K562 (cell line): ENCODE measurements around the gene ZNF33A. TPM values are rescaled to one million over a fixed set of nuclear protein-coding genes. Genes with fewer than 3 reads are reported as not detected.

ENCODE experiments used
- ATF2 ChIP-seq: sonication (generic); formaldehyde crosslinking; IDR thresholded peaks from 2 replicates; pipeline ENCODE4 v1.8.1; 2022; ENCODE audit warnings: missing genetic modification reagents
- CUX1 ChIP-seq: fragments of 200-800 bp; sonication (Bioruptor generic); IDR thresholded peaks from 2 replicates; pipeline ENCODE4 v1.6.1; 2016; ENCODE audit warnings: missing genetic modification characterization, missing compliant biosample characterization
- GATA2 ChIP-seq: sonication (generic); formaldehyde crosslinking; IDR thresholded peaks from 2 replicates; pipeline ENCODE4 v1.4.0; 2020; ENCODE audit warnings: mild to moderate bottlenecking, missing genetic modification reagents
- HNRNPH1 ChIP-seq: fragments of 200-400 bp; formaldehyde crosslinking; optimal IDR thresholded peaks from 2 replicates; pipeline ENCODE3; 2017; ENCODE audit warnings: low read depth, mild to moderate bottlenecking, low read length, moderate library complexity
- MEF2D ChIP-seq: conservative IDR thresholded peaks from 2 replicates; pipeline ENCODE4 v1.6.1; 2016; ENCODE audit warnings: low read depth, missing genetic modification characterization, missing compliant biosample characterization
- NCOA1 ChIP-seq: fragments of 450-650 bp; IDR thresholded peaks from 2 replicates; pipeline ENCODE4 v1.6.1; 2016; ENCODE audit warnings: low read depth
- NELFE ChIP-seq: IDR thresholded peaks from 2 replicates; pipeline ENCODE4 v1.6.1; 2011; ENCODE audit warnings: mild to moderate bottlenecking; ENCODE audit not compliant: insufficient read depth, insufficient read length
- NFYB ChIP-seq: IDR thresholded peaks from 2 replicates; pipeline ENCODE4 v1.6.1; 2011; ENCODE audit warnings: mild to moderate bottlenecking, moderate library complexity; ENCODE audit not compliant: insufficient read length; ENCODE audit errors: extremely low read depth
- NR4A1 ChIP-seq, 2 experiments: fragments of 250-450 bp in 1 of 2; fragments of 450-650 bp in 1 of 2; sonication (Bioruptor Pico) in 1 of 2; IDR thresholded peaks; 2 replicates each; pipeline versions ENCODE4 v1.4.0 to v1.6.1; 2016 to 2020; ENCODE audit warnings: mild to moderate bottlenecking in 2 of 2, missing compliant biosample characterization in 1 of 2, missing genetic modification characterization in 1 of 2, moderate library complexity in 1 of 2
- RHOXF2B ChIP-seq: fragments of 250-450 bp; sonication (Bioruptor Pico); conservative IDR thresholded peaks from 2 replicates; pipeline ENCODE4 v1.5.1; 2021
- TAF15 ChIP-seq: fragments of 200-400 bp; formaldehyde crosslinking; IDR thresholded peaks from 2 replicates; pipeline ENCODE4 v1.6.1; 2017; ENCODE audit warnings: mild to moderate bottlenecking, low read depth, low read length, moderate library complexity
- TGIF2 ChIP-seq: sonication (generic); formaldehyde crosslinking; IDR thresholded peaks from 2 replicates; pipeline ENCODE4 v1.8.1; 2022; ENCODE audit warnings: mild to moderate bottlenecking, missing genetic modification reagents, moderate library complexity
- UBTF ChIP-seq, 2 experiments: IDR thresholded peaks; 2 replicates each; pipeline ENCODE4 v1.6.1; 2012; ENCODE audit warnings: improper control_type of control experiment in 2 of 2, low read depth in 2 of 2, low read length in 2 of 2, borderline replicate concordance in 1 of 2
- YY1 ChIP-seq, 3 experiments: IDR thresholded peaks; 2 replicates each; pipeline ENCODE4 v1.6.1; 2011; ENCODE audit warnings: low read length in 2 of 3, mild to moderate bottlenecking in 2 of 3, moderate library complexity in 2 of 3, borderline replicate concordance in 1 of 3, control low read depth in 1 of 3, low read depth in 1 of 3; ENCODE audit not compliant: insufficient read depth in 3 of 3, insufficient replicate concordance in 2 of 3, control insufficient read depth in 1 of 3, insufficient read length in 1 of 3; ENCODE audit errors: extremely low read depth in 1 of 3
- ZNF143 ChIP-seq: sonication (generic); formaldehyde crosslinking; IDR thresholded peaks from 2 replicates; pipeline ENCODE4 v1.9.0; 2022; ENCODE audit warnings: mild to moderate bottlenecking, missing genetic modification reagents
- ZNF263 ChIP-seq: sonication (generic); formaldehyde crosslinking; IDR thresholded peaks from 2 replicates; pipeline ENCODE4 v1.8.0; 2022; ENCODE audit warnings: mild to moderate bottlenecking, missing genetic modification reagents, borderline replicate concordance
- ZNF316 ChIP-seq: fragments of 450-650 bp; IDR thresholded peaks from 2 replicates; pipeline ENCODE4 v1.6.1; 2016
- polyA plus RNA-seq, 8 experiments: library from polyadenylated mRNA; depleted of rRNA in 4 of 8; stranded (reverse) in 5 of 8; unstranded in 3 of 8; fragments of >200 nt; fragmentation: Nextera tagmentation in 2 of 8; fragmentation: Illumina TruSeq in 1 of 8; extraction: Ambion mirVana in 2 of 8; extraction: Trizol in 1 of 8; gene quantifications; 2 replicates each; pipeline versions ENCODE4 v1.2.1 to v1.2.3, GENCODE V29; 2011 to 2014; ENCODE audit warnings: inconsistent platforms in 1 of 8, missing spikeins in 1 of 8
- total RNA-seq, 7 experiments: library from RNA; depleted of rRNA in 6 of 7; stranded (reverse); fragments of >200 nt in 6 of 7; fragmentation: Illumina TruSeq in 2 of 7; extraction: Trizol in 2 of 7; gene quantifications; 2 replicates each; pipeline versions ENCODE4 v1.2.1 to v1.2.3, GENCODE V29; 2011 to 2021; ENCODE audit warnings: low replicate concordance in 1 of 7

ZNF33A gene
- total and polyA plus RNA-seq, 9 of the 15 experiments (the other 6 are each of a cell fraction or from before 2014, with no cell fraction given), result 8.1 to 27.5 (median 16.4) TPM

- no peak for TF ChIP-seq MEF2D (tag)
- no peak for TF ChIP-seq CUX1
- TF ChIP-seq HNRNPH1, result no peak
- TF ChIP-seq ATF2, result no peak
- TF ChIP-seq YY1 (IDR thresholded peaks at IDR 0.05; ENCODE audit: borderline replicate concordance in 1 of 3, control insufficient read depth in 1 of 3, extremely low read depth in 1 of 3, insufficient read depth in 3 of 3, insufficient read length in 1 of 3, insufficient replicate concordance in 2 of 3, low read depth in 1 of 3, low read length in 2 of 3), result no peak
- no peak for TF ChIP-seq NR4A1 (CRISPR knock-in tag; IDR thresholded peaks at IDR 0.05)
- no peak for TF ChIP-seq NR4A1 (tag; IDR thresholded peaks at IDR 0.05)
- TF ChIP-seq RHOXF2B (CRISPR knock-in tag), result no peak
- no peak for TF ChIP-seq ZNF316
- peak; percentile 75 for TF ChIP-seq ZNF143
- TF ChIP-seq ZNF263, result no peak; the same call in 1 of the 2 replicates
- TF ChIP-seq TGIF2, result no peak
- no peak for TF ChIP-seq UBTF (IDR thresholded peaks at IDR 0.05; ENCODE audit: borderline replicate concordance in 1 of 2, low read depth in 2 of 2, low read length in 2 of 2)
- TF ChIP-seq TAF15, result no peak
- TF ChIP-seq NCOA1, result no peak
- no peak for TF ChIP-seq GATA2 (CRISPR knock-in tag)
- no peak for TF ChIP-seq NFYB
- TF ChIP-seq NELFE, result no peak
These were observed at the start of gene ZNF33A (continued) for GRCh38 chr10:38010119-38010903.
